Measurements from ENCODE around the gene LSM7.

The LSM7 gene

GRCh38 chr19:2320049-2320448, 8.3 kb downstream of the LSM7 start:
- no peak for DNase-seq

- DNase-seq: no peak
Observed at GRCh38 chr19:2319551-2319950, 8.8 kb downstream of the LSM7 start.

- no peak for DNase-seq
Observed at GRCh38 chr19:2318923-2319322, 9.5 kb downstream of the LSM7 start.

- DNase-seq: no peak
Observed at GRCh38 chr19:2317756-2318155, 10.6 kb downstream of the LSM7 start.

GRCh38 chr19:2317300-2317699, 11.1 kb downstream of the LSM7 start:
- no peak for DNase-seq

GRCh38 chr19:2315818-2316353, 12.5 kb downstream of the LSM7 start:
- peak; percentile 41 to 75 for DNase-seq

- no peak for DNase-seq
Observed at GRCh38 chr19:2315121-2315817, 13.1 kb downstream of the LSM7 start.

GRCh38 chr19:2312820-2313501, 15.4 kb downstream of the LSM7 start:
- DNase-seq: no peak

- no peak for DNase-seq
Observed at GRCh38 chr19:2311093-2311492, 17.3 kb downstream of the LSM7 start.

GRCh38 chr19:2309734-2310362, 18.5 kb downstream of the LSM7 start:
- no peak for DNase-seq

- no peak for DNase-seq
Observed at GRCh38 chr19:2308114-2308556, 20.3 kb downstream of the LSM7 start, which contains the start of gene LINGO3. TSS of gene LINGO3 (minus strand) at chr19:2308154. CDS start at chr19:2291776, 16,378 bp downstream.

GRCh38 chr19:2307518-2308012, 20.8 kb downstream of the LSM7 start:
- DNase-seq: no peak

- DNase-seq: no peak
Observed at GRCh38 chr19:2306971-2307370, 21.4 kb downstream of the LSM7 start.

- no peak for DNase-seq
Observed at GRCh38 chr19:2306281-2306806, 22.0 kb downstream of the LSM7 start.

- DNase-seq: no peak
Observed at GRCh38 chr19:2305452-2306280, 22.7 kb downstream of the LSM7 start.

- no peak for DNase-seq
Observed at GRCh38 chr19:2303211-2303798, 25.1 kb downstream of the LSM7 start.

GRCh38 chr19:2302319-2303210, 25.8 kb downstream of the LSM7 start:
- no peak for DNase-seq

GRCh38 chr19:2300533-2300932, 27.9 kb downstream of the LSM7 start:
- DNase-seq: no peak

GRCh38 chr19:2296141-2296540, 32.2 kb downstream of the LSM7 start:
- no peak for DNase-seq

- DNase-seq: no peak
Observed at GRCh38 chr19:2294687-2295335, 33.6 kb downstream of the LSM7 start.
